KOPT-K1 (cell line): ENCODE results near the gene FCHSD1.
"Not testable (repeated sequence)": the region's sequence is repeated elsewhere in the genome, so short reads cannot be mapped to it uniquely, and the experiment has no call there.

Experiments used
- H3K27ac ChIP-seq: fragments of 200-600 bp; sonication (generic); 2 replicates; pipeline ENCODE4 v1.5.1; 2016; ENCODE audit warnings: antibody characterized with exemption, mild to moderate bottlenecking, low read depth, low read length; ENCODE audit not compliant: poor library complexity, severe bottlenecking
- H3K36me3 ChIP-seq: fragments of 200-600 bp; sonication (generic); 2 replicates; pipeline ENCODE4 v1.5.1; 2017; ENCODE audit warnings: antibody characterized with exemption, mild to moderate bottlenecking, low read length, moderate library complexity; ENCODE audit not compliant: insufficient read depth
- H3K9me3 ChIP-seq: fragments of 200-600 bp; sonication (generic); 2 replicates; pipeline ENCODE4 v1.5.1; 2017; ENCODE audit warnings: antibody characterized with exemption, low read length, mild to moderate bottlenecking; ENCODE audit not compliant: insufficient read depth, poor library complexity, severe bottlenecking

Gene FCHSD1

GRCh38 chr5:141618030-141618803 lies 33.0 kb downstream of the FCHSD1 start:
- no peaks in the 10 kb centered on the region for H3K9me3 ChIP-seq
- peak overlapping the region; percentile 92 for H3K27ac ChIP-seq
- H3K36me3 ChIP-seq, result peaks cover 54% of the 10 kb centered on the region

GRCh38 chr5:141617682-141618029 lies 33.6 kb downstream of the FCHSD1 start:
- Histone ChIP-seq H3K36me3 (peaks cover 48% of the 10 kb centered on the region), H3K27ac (peak overlapping the region; percentile 92), H3K9me3 (no peaks in the 10 kb centered on the region)

- H3K9me3 ChIP-seq, result no peaks in the 10 kb centered on the region
- H3K27ac ChIP-seq, result peak overlapping the region; percentile 92
- peaks cover 48% of the 10 kb centered on the region for H3K36me3 ChIP-seq
Measured at GRCh38 chr5:141617128-141617527, 34.1 kb downstream of the FCHSD1 start.

- H3K27ac ChIP-seq, result peak overlapping the region; percentile 92
Measured at GRCh38 chr5:141615991-141616720, 35.1 kb downstream of the FCHSD1 start.

GRCh38 chr5:141613344-141613743 lies 37.9 kb downstream of the FCHSD1 start:
- Histone ChIP-seq H3K27ac (peak overlapping the region; percentile 1), H3K36me3 (peaks cover 35% of the 10 kb centered on the region)

More at GRCh38 chr5:141615991-141616720, 35.1 kb downstream of the FCHSD1 start:
- H3K9me3 ChIP-seq, result no peaks in the 10 kb centered on the region
- H3K36me3 ChIP-seq, result peaks cover 46% of the 10 kb centered on the region

GRCh38 chr5:141611289-141611688 lies 39.9 kb downstream of the FCHSD1 start:
- H3K27ac ChIP-seq, result peak overlapping the region; percentile 34
- H3K9me3 ChIP-seq, result no peaks in the 10 kb centered on the region

More at GRCh38 chr5:141613344-141613743, 37.9 kb downstream of the FCHSD1 start:
- H3K9me3 ChIP-seq, result no peaks in the 10 kb centered on the region

GRCh38 chr5:141609921-141610320 lies 41.3 kb downstream of the FCHSD1 start:
- not testable (repeated sequence) for H3K9me3 ChIP-seq
- Histone ChIP-seq H3K27ac (peak overlapping the region; percentile 98), H3K36me3 (peaks cover 20% of the 10 kb centered on the region)

More at GRCh38 chr5:141611289-141611688, 39.9 kb downstream of the FCHSD1 start:
- peaks cover 27% of the 10 kb centered on the region for H3K36me3 ChIP-seq

GRCh38 chr5:141609044-141609443 lies 42.2 kb downstream of the FCHSD1 start:
- H3K27ac ChIP-seq, result peak overlapping the region; percentile 98
- H3K36me3 ChIP-seq, result peaks cover 20% of the 10 kb centered on the region
- no peaks in the 10 kb centered on the region for H3K9me3 ChIP-seq

- H3K36me3 ChIP-seq, result peaks cover 20% of the 10 kb centered on the region
- H3K27ac ChIP-seq, result peak overlapping the region; percentile 98
- H3K9me3 ChIP-seq, result no peaks in the 10 kb centered on the region
Measured at GRCh38 chr5:141608557-141608956, 42.7 kb downstream of the FCHSD1 start.

GRCh38 chr5:141608046-141608445 lies 43.2 kb downstream of the FCHSD1 start:
- no peaks in the 10 kb centered on the region for H3K9me3 ChIP-seq
- peaks cover 20% of the 10 kb centered on the region for H3K36me3 ChIP-seq
- peak overlapping the region; percentile 98 for H3K27ac ChIP-seq

- Histone ChIP-seq H3K27ac (peak overlapping the region; percentile 98), H3K9me3 (no peaks in the 10 kb centered on the region), H3K36me3 (peaks cover 4% of the 10 kb centered on the region; the same call in 1 of the 2 replicates)
Measured at GRCh38 chr5:141605523-141606277, 45.5 kb downstream of the FCHSD1 start.

GRCh38 chr5:141603923-141604717 lies 47.1 kb downstream of the FCHSD1 start:
- Histone ChIP-seq H3K36me3 (0 out of 2 replicates have a peak, but pooled peaks cover 1% of the 10 kb centered on the region), H3K9me3 (no peaks in the 10 kb centered on the region), H3K27ac (peak overlapping the region; percentile 98)

GRCh38 chr5:141602606-141603005 lies 48.6 kb downstream of the FCHSD1 start:
- H3K36me3 ChIP-seq, result peaks cover 6% of the 10 kb centered on the region; the same call in 1 of the 2 replicates
- no peaks in the 10 kb centered on the region for H3K9me3 ChIP-seq
- peak overlapping the region; percentile 98 for H3K27ac ChIP-seq
